ENCODE measurements around the gene CSF2RB.
"Not testable (repeated sequence)": the region's sequence is repeated elsewhere in the genome, so short reads cannot be mapped to it uniquely, and the experiment has no call there.

The CSF2RB gene

DNA sequence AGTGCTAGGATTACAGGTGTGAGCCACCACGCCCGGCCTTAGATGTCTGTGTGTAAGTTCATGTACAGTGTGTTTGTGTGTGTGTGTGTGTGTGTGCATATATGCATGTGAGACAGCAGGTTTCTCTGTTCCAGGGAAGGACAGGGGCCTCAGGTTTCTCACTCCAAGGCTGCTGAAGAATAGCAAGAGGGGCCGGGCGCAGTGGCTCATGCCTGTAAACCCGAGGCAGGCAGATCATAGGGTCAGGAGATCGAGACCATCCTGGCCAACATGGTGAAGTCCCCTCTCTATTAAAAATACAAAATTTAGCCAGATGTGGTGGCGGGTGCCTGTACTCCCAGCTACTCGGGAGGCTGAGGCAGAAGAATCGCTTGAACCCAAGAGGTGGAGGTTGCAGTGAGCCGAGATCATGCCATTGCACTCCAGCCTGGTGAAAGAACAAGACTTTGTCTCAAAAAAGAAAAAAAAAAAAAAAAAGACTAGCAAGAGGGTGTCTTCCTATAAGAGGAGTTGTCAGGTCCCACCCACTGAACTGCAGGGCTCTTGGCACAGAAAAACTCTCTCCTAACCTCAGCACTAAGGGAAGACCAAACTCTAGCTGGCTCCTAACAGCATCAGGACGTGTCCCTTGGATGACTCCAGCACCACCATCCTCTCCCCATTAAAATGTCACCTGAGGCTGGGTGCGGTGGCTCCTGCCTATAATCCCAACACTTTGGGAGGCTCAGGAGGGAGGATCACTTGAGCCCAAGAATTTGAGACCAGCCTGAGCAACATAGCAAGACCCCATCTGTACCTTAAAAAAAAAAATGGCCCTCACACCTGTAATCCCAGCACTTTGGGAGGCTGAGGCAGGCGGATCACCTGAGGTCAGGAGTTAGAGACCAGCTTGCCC, 65.8 kb downstream of the CSF2RB start:
- no peak for DNase-seq (ENCODE audit: low read depth)
- TF ChIP-seq, protein P1, sequence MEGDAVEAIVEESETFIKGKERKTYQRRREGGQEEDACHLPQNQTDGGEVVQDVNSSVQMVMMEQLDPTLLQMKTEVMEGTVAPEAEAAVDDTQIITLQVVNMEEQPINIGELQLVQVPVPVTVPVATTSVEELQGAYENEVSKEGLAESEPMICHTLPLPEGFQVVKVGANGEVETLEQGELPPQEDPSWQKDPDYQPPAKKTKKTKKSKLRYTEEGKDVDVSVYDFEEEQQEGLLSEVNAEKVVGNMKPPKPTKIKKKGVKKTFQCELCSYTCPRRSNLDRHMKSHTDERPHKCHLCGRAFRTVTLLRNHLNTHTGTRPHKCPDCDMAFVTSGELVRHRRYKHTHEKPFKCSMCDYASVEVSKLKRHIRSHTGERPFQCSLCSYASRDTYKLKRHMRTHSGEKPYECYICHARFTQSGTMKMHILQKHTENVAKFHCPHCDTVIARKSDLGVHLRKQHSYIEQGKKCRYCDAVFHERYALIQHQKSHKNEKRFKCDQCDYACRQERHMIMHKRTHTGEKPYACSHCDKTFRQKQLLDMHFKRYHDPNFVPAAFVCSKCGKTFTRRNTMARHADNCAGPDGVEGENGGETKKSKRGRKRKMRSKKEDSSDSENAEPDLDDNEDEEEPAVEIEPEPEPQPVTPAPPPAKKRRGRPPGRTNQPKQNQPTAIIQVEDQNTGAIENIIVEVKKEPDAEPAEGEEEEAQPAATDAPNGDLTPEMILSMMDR (conservative IDR thresholded peaks at IDR 0.05; ENCODE audit: low read length): no peak
- no peak overlapping the region for H3K4me3 ChIP-seq (ENCODE audit: low read length)

DNA sequence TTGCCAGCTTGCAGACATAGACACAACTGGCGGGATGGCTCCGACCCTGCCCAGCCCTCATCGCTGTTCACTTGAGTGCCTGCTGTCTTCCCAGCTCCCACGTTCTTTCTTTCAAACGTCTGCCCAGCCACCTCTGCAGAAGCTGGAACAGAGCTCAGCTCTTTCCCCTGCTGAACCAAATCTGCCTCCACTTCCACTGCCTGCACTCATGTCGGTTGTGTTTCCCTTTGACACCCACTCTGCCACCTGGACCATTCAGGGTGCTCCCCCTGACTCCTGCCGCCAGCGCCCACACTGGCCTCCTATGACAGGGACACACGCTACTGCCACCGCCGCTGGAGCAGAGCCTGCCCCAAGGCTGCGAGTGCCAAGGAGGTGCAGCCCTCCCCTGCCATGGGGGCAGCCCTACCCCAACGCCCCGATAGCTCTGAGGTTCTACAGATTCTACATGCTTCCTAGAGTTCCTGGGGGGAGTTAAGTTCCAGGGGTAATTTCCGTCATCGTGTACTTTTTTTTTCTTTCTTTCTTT, 67.9 kb downstream of the CSF2RB start:
- no peak overlapping the region for H3K4me3 ChIP-seq (ENCODE audit: low read length)
- TF ChIP-seq, protein P1 (conservative IDR thresholded peaks at IDR 0.05; ENCODE audit: low read length): no peak

DNA sequence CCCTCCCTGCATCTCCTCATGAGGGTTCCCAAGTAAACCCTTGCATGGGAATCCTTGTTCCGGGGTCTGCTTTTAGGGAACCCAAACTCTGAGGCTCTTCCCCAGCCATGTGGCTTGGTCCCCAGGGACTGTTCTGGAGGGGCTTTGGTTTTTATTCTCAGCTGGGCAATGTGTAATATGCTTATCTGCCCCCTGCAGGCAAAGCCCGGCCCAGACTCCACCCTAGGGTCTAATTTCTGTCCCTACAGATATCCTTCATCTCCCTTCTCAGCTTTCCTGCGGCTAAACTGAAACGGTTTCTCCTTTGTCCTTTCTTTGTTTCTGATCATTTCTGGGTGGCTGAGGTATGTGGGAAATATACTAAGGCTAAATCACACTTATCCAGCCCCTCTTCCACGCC, 68.7 kb downstream of the CSF2RB start:
- no peak overlapping the region for H3K4me3 ChIP-seq (ENCODE audit: low read length)
- TF ChIP-seq, protein P1 (conservative IDR thresholded peaks at IDR 0.05; ENCODE audit: low read length): no peak
- DNase-seq (ENCODE audit: low read depth): no peak

More for the DNA sequence above, 67.9 kb downstream of the CSF2RB start:
- DNase-seq (ENCODE audit: low read depth): no peak

DNA sequence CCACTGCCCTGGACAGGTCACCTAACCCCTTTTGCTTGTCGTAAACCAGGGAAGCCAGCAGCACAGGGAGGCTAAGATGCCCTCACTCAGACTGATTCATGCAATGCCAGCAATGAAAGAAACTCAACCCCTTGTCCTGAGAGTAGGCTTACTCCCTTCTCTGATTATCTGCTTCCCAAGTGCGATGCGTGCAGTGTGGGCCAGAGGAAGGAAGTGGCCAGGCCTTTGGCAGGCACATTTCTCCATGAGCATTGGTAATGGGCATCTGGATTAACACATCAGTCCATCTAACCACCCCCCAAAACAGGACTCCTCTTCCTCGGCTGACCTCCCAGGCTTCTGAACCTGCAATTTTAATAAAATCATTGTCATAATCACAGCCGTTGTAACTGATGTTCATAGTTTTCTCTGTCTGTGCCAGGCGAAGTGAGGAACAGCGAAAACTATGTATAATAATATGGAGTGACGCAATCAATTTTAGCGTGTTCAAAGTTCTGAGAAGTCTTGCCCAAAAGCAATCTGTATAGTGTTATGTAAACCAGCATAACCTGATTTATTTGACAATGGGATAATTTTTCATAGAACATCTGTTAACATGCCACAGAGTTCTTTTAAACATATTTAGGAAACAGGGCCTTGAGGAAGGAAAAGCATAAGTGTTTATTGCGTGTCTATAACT, 71.9 kb downstream of the CSF2RB start:
- no peak for DNase-seq (ENCODE audit: low read depth)
- no peak overlapping the region for H3K4me3 ChIP-seq (ENCODE audit: low read length)

DNA sequence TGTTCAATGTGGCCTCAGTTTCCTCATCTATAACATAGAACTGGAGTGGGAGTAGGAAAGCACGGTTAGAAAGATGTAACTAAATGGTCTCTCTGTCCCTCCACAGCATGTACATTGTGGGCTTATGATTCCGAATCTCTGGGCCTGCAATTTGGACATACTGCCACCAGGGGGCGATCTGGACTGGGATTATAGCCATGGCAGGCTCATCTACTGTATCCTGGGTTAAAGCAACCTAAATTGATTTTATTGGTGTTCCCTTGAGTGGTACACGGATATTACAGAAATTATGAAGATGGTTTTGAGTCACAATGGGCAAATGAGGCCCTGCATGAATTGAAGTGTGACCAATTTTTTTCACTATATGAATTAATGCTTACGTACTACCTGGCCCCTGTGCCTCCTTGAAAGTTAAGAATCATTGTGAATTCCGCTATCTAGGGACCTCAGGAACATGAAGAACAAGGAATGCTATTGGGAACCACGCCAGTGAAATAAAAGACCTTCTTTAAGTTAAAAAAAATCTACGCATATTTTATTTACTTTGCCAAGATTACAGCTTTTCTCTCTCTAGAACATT, 72.9 kb downstream of the CSF2RB start:
- TF ChIP-seq, protein P1 (conservative IDR thresholded peaks at IDR 0.05; ENCODE audit: low read length): peak; percentile 53
- no peak overlapping the region for H3K4me3 ChIP-seq (ENCODE audit: low read length)
- no peak for DNase-seq (ENCODE audit: low read depth)

More for the DNA sequence above, 71.9 kb downstream of the CSF2RB start:
- TF ChIP-seq, protein P1 (conservative IDR thresholded peaks at IDR 0.05; ENCODE audit: low read length): no peak

DNA sequence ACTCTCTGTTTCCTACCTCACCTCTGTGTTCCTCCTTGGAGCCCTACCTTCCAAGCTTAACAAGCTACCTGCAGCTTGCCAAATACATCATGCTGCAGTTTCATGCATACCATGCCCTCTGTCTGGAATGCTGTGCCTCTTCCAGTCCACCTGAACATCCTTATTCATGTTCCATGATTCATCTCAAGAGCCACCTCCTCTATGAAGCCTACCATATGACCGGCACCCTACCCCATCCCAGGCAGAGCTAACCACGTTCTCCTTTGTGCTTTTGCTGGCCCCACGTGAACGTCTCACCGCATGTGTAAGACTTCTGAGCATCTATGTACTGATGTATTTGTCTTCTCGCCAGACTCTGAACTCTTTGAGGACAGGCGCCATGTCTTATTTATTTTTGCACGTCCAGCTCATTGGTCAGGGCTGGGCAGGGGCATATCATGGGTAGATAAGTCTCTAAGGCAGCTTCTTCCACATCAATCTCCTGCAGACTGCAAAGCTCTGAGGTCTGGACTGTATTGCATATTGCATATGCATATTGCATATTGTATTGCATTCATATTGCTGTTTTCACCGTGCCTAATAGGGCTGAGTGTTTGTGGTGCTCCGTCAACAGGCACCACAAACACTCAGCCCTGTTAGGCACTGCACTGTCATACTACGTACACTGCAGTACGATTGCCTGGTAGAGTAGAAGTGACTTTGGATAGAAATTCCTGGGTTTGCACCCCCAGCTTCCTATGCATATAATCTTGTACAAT, 74.8 kb downstream of the CSF2RB start:
- H3K4me3 ChIP-seq (ENCODE audit: low read length): no peak overlapping the region
- TF ChIP-seq, protein P1 (conservative IDR thresholded peaks at IDR 0.05; ENCODE audit: low read length): no peak

DNA sequence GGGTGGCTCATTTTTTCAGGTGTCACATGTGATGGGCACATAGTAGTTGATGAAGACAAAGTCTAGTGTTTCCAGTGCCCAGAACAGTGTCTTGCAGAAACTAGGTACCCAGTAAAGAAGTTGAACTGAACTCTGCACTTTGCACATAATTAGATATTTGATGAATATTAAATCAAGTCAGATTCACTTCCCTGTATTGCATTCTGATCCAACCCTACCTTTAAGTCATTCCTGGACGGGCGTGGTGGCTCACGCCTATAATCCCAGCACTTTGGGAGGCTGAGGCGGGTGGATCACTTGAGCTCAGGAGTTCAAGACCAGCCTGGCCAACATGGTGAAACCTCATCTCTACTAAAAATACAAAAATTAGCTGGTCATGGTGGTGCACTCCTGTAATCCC, 75.6 kb downstream of the CSF2RB start:
- not testable (repeated sequence) for H3K4me3 ChIP-seq (ENCODE audit: low read length); DNase-seq (ENCODE audit: low read depth)

More for the DNA sequence above, 74.8 kb downstream of the CSF2RB start:
- no peak for DNase-seq (ENCODE audit: low read depth)

All from AG10803 (cell line).